ENCODE results near the gene C5orf15. TPM values are rescaled to one million over a fixed set of nuclear protein-coding genes. Genes with fewer than 3 reads are reported as not detected.
A peak's percentile ranks its signal among the peaks of the same experiment; 100 is the strongest.
"Not testable (repeated sequence)": the region's sequence is repeated elsewhere in the genome, so short reads cannot be mapped to it uniquely, and the experiment has no call there.

C5orf15 gene
- total RNA-seq, 1 donor from 2014 or later, result 31.1 TPM

GRCh38 chr5:133981714-133982113 lies 13.3 kb upstream of the C5orf15 start:
- Histone ChIP-seq H3K36me3 (peaks cover 89% of the 10 kb centered on the region), H3K4me3 (no peak overlapping the region), H3K9me3 (no peaks in the 10 kb centered on the region), H3K27me3 (ENCODE audit: low read depth) (no peaks in the 10 kb centered on the region), H3K27ac (no peak overlapping the region), H3K4me1 (no peaks in the 10 kb centered on the region)
- TF ChIP-seq CTCF (IDR thresholded peaks at IDR 0.05), result no peak
- ATAC-seq (no peak), DNase-seq (no peak)
- intact Hi-C loops (cut with DNase I), result no loop called here

- DNase-seq, result no peak
- Histone ChIP-seq H3K4me3 (no peak overlapping the region), H3K27me3 (ENCODE audit: low read depth) (no peaks in the 10 kb centered on the region), H3K9me3 (no peaks in the 10 kb centered on the region), H3K27ac (no peak overlapping the region), H3K36me3 (peaks cover 89% of the 10 kb centered on the region), H3K4me1 (no peaks in the 10 kb centered on the region)
- TF ChIP-seq CTCF (IDR thresholded peaks at IDR 0.05), result no peak
- ATAC-seq, result no peak
- intact Hi-C loops (cut with DNase I), result no loop called here
Observed at GRCh38 chr5:133980652-133981051, 12.2 kb upstream of the C5orf15 start.

- Histone ChIP-seq H3K9me3 (no peaks in the 10 kb centered on the region), H3K4me1 (no peaks in the 10 kb centered on the region), H3K36me3 (peaks cover 93% of the 10 kb centered on the region), H3K27ac (no peak overlapping the region), H3K27me3 (ENCODE audit: low read depth) (no peaks in the 10 kb centered on the region), H3K4me3 (no peak overlapping the region)
- no peak for DNase-seq
- intact Hi-C loops (cut with DNase I), result no loop called here
- no peak for ATAC-seq
- no peak for TF ChIP-seq CTCF (IDR thresholded peaks at IDR 0.05)
Observed at GRCh38 chr5:133978943-133979342, 10.5 kb upstream of the C5orf15 start.

- ATAC-seq (no peak), DNase-seq (no peak)
- no peaks in the 10 kb centered on the region for H3K4me1 ChIP-seq
- peaks cover 93% of the 10 kb centered on the region for H3K36me3 ChIP-seq
- H3K9me3 ChIP-seq, result no peaks in the 10 kb centered on the region
- no peak for TF ChIP-seq CTCF (IDR thresholded peaks at IDR 0.05)
- no peak overlapping the region for H3K4me3 ChIP-seq
- intact Hi-C loops (cut with DNase I), result no loop called here
- no peak overlapping the region for H3K27ac ChIP-seq
- no peaks in the 10 kb centered on the region for H3K27me3 ChIP-seq (ENCODE audit: low read depth)
Observed at GRCh38 chr5:133977858-133978257, 9.4 kb upstream of the C5orf15 start.

- H3K4me1 ChIP-seq, result no peaks in the 10 kb centered on the region
- no peak overlapping the region for H3K4me3 ChIP-seq
- DNase-seq, result no peak
- no peaks in the 10 kb centered on the region for H3K9me3 ChIP-seq
- intact Hi-C loops (cut with DNase I), result no loop called here
- H3K27ac ChIP-seq, result no peak overlapping the region
- no peaks in the 10 kb centered on the region for H3K27me3 ChIP-seq (ENCODE audit: low read depth)
- peaks cover 93% of the 10 kb centered on the region for H3K36me3 ChIP-seq
- no peak for TF ChIP-seq CTCF (IDR thresholded peaks at IDR 0.05)
- ATAC-seq, result peak in 1 of 2 donors; percentile 51
Observed at GRCh38 chr5:133977161-133977787, 8.8 kb upstream of the C5orf15 start.

- DNase-seq; H3K9me3 ChIP-seq; H3K4me1 ChIP-seq; H3K27ac ChIP-seq; H3K4me3 ChIP-seq; intact Hi-C loops (cut with DNase I); ATAC-seq; H3K27me3 ChIP-seq (ENCODE audit: low read depth): not testable (repeated sequence)
- H3K36me3 ChIP-seq, result peaks cover 93% of the 10 kb centered on the region
Observed at GRCh38 chr5:133975546-133975945, 7.1 kb upstream of the C5orf15 start.

Data from lower lobe of right lung (tissue), 2 donors.